Uterus (tissue), 4 donors: Measurements from ENCODE around the gene WDR20. TPM values are rescaled to one million over a fixed set of nuclear protein-coding genes. Genes with fewer than 3 reads are reported as not detected.
"Not testable (repeated sequence)": the region's sequence is repeated elsewhere in the genome, so short reads cannot be mapped to it uniquely, and the experiment has no call there.

Experiments
- DNase-seq, 2 donors: peaks; one replicate each; pipeline ENCODE4 v3.0.0-alpha.2; 2019 to 2020
- H3K27ac ChIP-seq, 2 donors: fragments of 200-600 bp; sonication (generic); 1 replicate in 1 of 2; 2 replicates in 1 of 2; pipeline ENCODE4 v1.5.1; 2016 to 2018
- H3K27me3 ChIP-seq, 2 donors: fragments of 200-600 bp; sonication (generic); one replicate each; pipeline ENCODE4 v1.5.1; 2018 to 2019; ENCODE audit warnings: control low read depth in 1 of 2
- H3K36me3 ChIP-seq, 2 donors: fragments of 200-600 bp; sonication (generic); one replicate each; pipeline ENCODE4 v1.5.1; 2019; ENCODE audit warnings: control low read depth in 1 of 2
- H3K4me1 ChIP-seq, 2 donors: fragments of 200-600 bp; sonication (generic); one replicate each; pipeline ENCODE4 v1.5.1; 2018 to 2019; ENCODE audit warnings: control low read depth in 1 of 2
- H3K4me3 ChIP-seq, 2 donors: fragments of 200-600 bp; sonication (generic); 1 replicate in 1 of 2; 2 replicates in 1 of 2; pipeline ENCODE4 v1.5.1; 2018 to 2019; ENCODE audit warnings: mild to moderate bottlenecking in 1 of 2
- H3K9me3 ChIP-seq, 2 donors: fragments of 200-600 bp; sonication (generic); one replicate each; pipeline ENCODE4 v1.5.1; 2019; ENCODE audit warnings: control low read depth in 1 of 2
- CTCF ChIP-seq, 4 experiments: fragments of 200-600 bp in 2 of 4; fragments of 450-650 bp in 2 of 4; sonication (generic) in 2 of 4; IDR thresholded peaks; one replicate each; pipeline ENCODE4 v1.5.1; 2016 to 2019; ENCODE audit warnings: antibody characterized with exemption in 4 of 4, mild to moderate bottlenecking in 2 of 4, moderate library complexity in 1 of 4
- POLR2A ChIP-seq, 2 donors: fragments of 450-650 bp; IDR thresholded peaks; one replicate each; pipeline ENCODE4 v1.6.1; 2016; ENCODE audit warnings: antibody characterized with exemption in 2 of 2, mild to moderate bottlenecking in 1 of 2, moderate library complexity in 1 of 2
- intact Hi-C: fragments of 100-400 bp; cut with DNase I; formaldehyde crosslinking; loops from one replicate; pipeline ENCODE4 v1.15.1; 2023; ENCODE audit warnings: low total_unique reads
- total RNA-seq, 4 donors: library from RNA; depleted of rRNA in 3 of 4; stranded (reverse); fragments of >200 nt in 3 of 4; gene quantifications; one replicate each; pipeline versions ENCODE4 v1.1.0 to v1.2.4, GENCODE V29; 2014 to 2023
- donor health status: DM: yes; HTN: yes; CAD: no.

WDR20 gene
- total RNA-seq, 4 donors from 2014 or later = 45.9 to 81.8 (median 53.7) TPM

GRCh38 chr14:102241147-102241546 lies 101.5 kb downstream of the WDR20 start:
- no peaks in the 10 kb centered on the region for H3K27me3 ChIP-seq
- no peaks in the 10 kb centered on the region for H3K9me3 ChIP-seq
- H3K4me1 ChIP-seq = no peaks in the 10 kb centered on the region
- no peak overlapping the region for H3K27ac ChIP-seq
- no peak for DNase-seq
- no peak overlapping the region for H3K4me3 ChIP-seq
- no peak for TF ChIP-seq POLR2A (IDR thresholded peaks at IDR 0.05)
- TF ChIP-seq CTCF (IDR thresholded peaks at IDR 0.05) = no peak
- intact Hi-C loops = no loop called here
- no peaks in the 10 kb centered on the region for H3K36me3 ChIP-seq

GRCh38 chr14:102243795-102244194 lies 104.1 kb downstream of the WDR20 start:
- intact Hi-C loops, H3K9me3 ChIP-seq, H3K4me3 ChIP-seq, H3K36me3 ChIP-seq, DNase-seq, H3K4me1 ChIP-seq, H3K27ac ChIP-seq, H3K27me3 ChIP-seq: not testable (repeated sequence)

GRCh38 chr14:102246071-102246470 lies 106.4 kb downstream of the WDR20 start:
- DNase-seq = no peak
- no peaks in the 10 kb centered on the region for H3K9me3 ChIP-seq
- no peak overlapping the region for H3K27ac ChIP-seq
- H3K27me3 ChIP-seq = no peaks in the 10 kb centered on the region
- no peaks in the 10 kb centered on the region for H3K4me1 ChIP-seq
- intact Hi-C loops = no loop called here
- no peak for TF ChIP-seq CTCF (IDR thresholded peaks at IDR 0.05)
- TF ChIP-seq POLR2A (IDR thresholded peaks at IDR 0.05) = no peak
- H3K4me3 ChIP-seq = no peak overlapping the region
- H3K36me3 ChIP-seq = no peaks in the 10 kb centered on the region

- Histone ChIP-seq H3K4me1 (no peaks in the 10 kb centered on the region), H3K27me3 (no peaks in the 10 kb centered on the region), H3K9me3 (no peaks in the 10 kb centered on the region), H3K36me3 (no peaks in the 10 kb centered on the region), H3K4me3 (no peak overlapping the region), H3K27ac (no peak overlapping the region)
- DNase-seq = no peak
- intact Hi-C loops = no loop called here
- no peak for TF ChIP-seq POLR2A (IDR thresholded peaks at IDR 0.05)
- no peak for TF ChIP-seq CTCF (IDR thresholded peaks at IDR 0.05)
These were observed 108.4 kb downstream of the WDR20 start for GRCh38 chr14:102248121-102248520.

- H3K4me1 ChIP-seq = no peaks in the 10 kb centered on the region
- TF ChIP-seq CTCF (IDR thresholded peaks at IDR 0.05) = no peak
- no peak for TF ChIP-seq POLR2A (IDR thresholded peaks at IDR 0.05)
- intact Hi-C loops = no loop called here
- H3K36me3 ChIP-seq = no peaks in the 10 kb centered on the region
- H3K9me3 ChIP-seq = no peaks in the 10 kb centered on the region
- no peaks in the 10 kb centered on the region for H3K27me3 ChIP-seq
- no peak overlapping the region for H3K4me3 ChIP-seq
- H3K27ac ChIP-seq = no peak overlapping the region
- DNase-seq = no peak
These were observed 109.3 kb downstream of the WDR20 start for GRCh38 chr14:102249041-102249440.

GRCh38 chr14:102249981-102250380 lies 110.3 kb downstream of the WDR20 start:
- intact Hi-C loops = no loop called here
- Histone ChIP-seq H3K36me3 (no peaks in the 10 kb centered on the region), H3K9me3 (no peaks in the 10 kb centered on the region), H3K27ac (no peak overlapping the region), H3K27me3 (no peaks in the 10 kb centered on the region), H3K4me1 (no peaks in the 10 kb centered on the region), H3K4me3 (no peak overlapping the region)
- TF ChIP-seq CTCF (IDR thresholded peaks at IDR 0.05) (no peak), POLR2A (IDR thresholded peaks at IDR 0.05) (no peak)
- no peak for DNase-seq
